Measurements from ENCODE around the gene LMOD2.
"Not testable (repeated sequence)": the region's sequence is repeated elsewhere in the genome, so short reads cannot be mapped to it uniquely, and the experiment has no call there.

LMOD2 gene

DNA sequence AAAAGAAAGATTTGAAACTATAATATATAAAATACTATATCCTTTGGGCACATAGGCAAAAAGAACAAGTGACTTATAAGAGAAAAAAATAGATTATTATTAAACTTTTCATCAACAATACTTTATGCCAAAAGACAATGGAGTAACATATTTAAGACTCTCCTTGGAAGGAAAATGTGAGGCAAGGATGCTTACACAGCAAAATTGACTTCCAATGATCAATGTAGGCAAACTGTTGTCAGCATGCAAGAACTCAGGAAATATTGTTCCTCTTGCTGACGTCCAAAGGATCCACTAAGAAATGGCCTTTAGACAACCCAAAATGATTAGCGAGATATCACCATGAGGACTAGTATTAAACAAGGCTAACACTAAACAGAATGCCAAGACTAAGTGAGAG, 22.9 kb upstream of the LMOD2 start:
- CTCF ChIA-PET, result interaction anchor here (0.6 kb wide), 1 partner anchor 393 kb away, joined by 3 read pairs; no protein-coding TSS in a partner anchor
- no peak overlapping the region for H3K27ac ChIP-seq (ENCODE audit: insufficient read depth in 1 of 2, low read depth in 1 of 2, low read length in 2 of 2, poor library complexity in 1 of 2, severe bottlenecking in 2 of 2)
- no peak for DNase-seq
- no peaks in the 10 kb centered on the region for H3K36me3 ChIP-seq (ENCODE audit: control insufficient read depth in 4 of 4, insufficient read depth in 4 of 4, low read length in 3 of 4)
- H3K4me3 ChIP-seq (ENCODE audit: control insufficient read depth in 1 of 7, extremely low read depth in 1 of 7, insufficient read depth in 4 of 7, low read depth in 2 of 7, low read length in 6 of 7), result no peak overlapping the region
- no peaks in the 10 kb centered on the region for H3K9me3 ChIP-seq (ENCODE audit: control extremely low read depth in 1 of 5, control insufficient read depth in 4 of 5, insufficient read depth in 2 of 5, low read depth in 1 of 5, low read length in 4 of 5)
- no peaks in the 10 kb centered on the region for H3K4me1 ChIP-seq (ENCODE audit: control extremely low read depth in 1 of 4, control insufficient read depth in 4 of 4, insufficient read depth in 4 of 4, low read length in 3 of 4)
- POLR2A ChIA-PET, result no interaction called here
- peaks cover 0 to 5% (median 2%) of the 10 kb centered on the region in 5 experiments for H3K27me3 ChIP-seq (replicated peaks in 2 of 5; ENCODE audit: control insufficient read depth in 4 of 5, insufficient read depth in 5 of 5, low read length in 4 of 5)
- WGBS (ENCODE audit: insufficient coverage), result 88% methylated on average over 1 of the region's 2 CpGs

DNA sequence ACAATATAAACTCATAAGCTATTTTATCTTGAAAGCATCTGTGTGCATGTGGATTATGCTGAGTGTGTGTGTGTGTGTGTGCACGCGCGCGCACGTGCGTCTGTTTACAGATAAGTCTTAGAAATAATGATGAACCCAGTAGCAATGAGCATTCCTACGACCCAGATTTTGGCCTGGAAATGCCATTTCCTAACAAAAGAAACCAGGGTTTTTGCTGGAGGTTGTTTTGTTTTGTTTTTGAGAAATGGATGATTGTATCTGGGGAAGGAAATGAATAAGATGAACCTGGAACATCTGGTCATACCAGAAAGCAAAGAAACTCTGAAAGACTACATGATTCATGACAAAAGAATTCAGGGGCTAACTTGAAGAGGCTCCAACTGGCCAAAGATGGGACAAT, 22.1 kb upstream of the LMOD2 start:
- H3K4me3 ChIP-seq (ENCODE audit: control insufficient read depth in 1 of 7, extremely low read depth in 1 of 7, insufficient read depth in 4 of 7, low read depth in 2 of 7, low read length in 6 of 7), result no peak overlapping the region
- no peaks in the 10 kb centered on the region for H3K4me1 ChIP-seq (ENCODE audit: control extremely low read depth in 1 of 4, control insufficient read depth in 4 of 4, insufficient read depth in 4 of 4, low read length in 3 of 4)
- DNase-seq, result peak in 1 of 3 donors; percentile 3
- no peaks in the 10 kb centered on the region for H3K36me3 ChIP-seq (ENCODE audit: control insufficient read depth in 4 of 4, insufficient read depth in 4 of 4, low read length in 3 of 4)
- H3K9me3 ChIP-seq (ENCODE audit: control extremely low read depth in 1 of 5, control insufficient read depth in 4 of 5, insufficient read depth in 2 of 5, low read depth in 1 of 5, low read length in 4 of 5), result no peaks in the 10 kb centered on the region
- WGBS (ENCODE audit: insufficient coverage), result 96% methylated on average over 6 of the region's 7 CpGs
- ChIA-PET CTCF (interaction anchor here (0.6 kb wide), 1 partner anchor 393 kb away, joined by 3 read pairs; no protein-coding TSS in a partner anchor), POLR2A (no interaction called here)
- no peak overlapping the region for H3K27ac ChIP-seq (ENCODE audit: insufficient read depth in 1 of 2, low read depth in 1 of 2, low read length in 2 of 2, poor library complexity in 1 of 2, severe bottlenecking in 2 of 2)
- H3K27me3 ChIP-seq (replicated peaks in 2 of 5; ENCODE audit: control insufficient read depth in 4 of 5, insufficient read depth in 5 of 5, low read length in 4 of 5), result peaks cover 0 to 5% (median 2%) of the 10 kb centered on the region in 5 experiments

DNA sequence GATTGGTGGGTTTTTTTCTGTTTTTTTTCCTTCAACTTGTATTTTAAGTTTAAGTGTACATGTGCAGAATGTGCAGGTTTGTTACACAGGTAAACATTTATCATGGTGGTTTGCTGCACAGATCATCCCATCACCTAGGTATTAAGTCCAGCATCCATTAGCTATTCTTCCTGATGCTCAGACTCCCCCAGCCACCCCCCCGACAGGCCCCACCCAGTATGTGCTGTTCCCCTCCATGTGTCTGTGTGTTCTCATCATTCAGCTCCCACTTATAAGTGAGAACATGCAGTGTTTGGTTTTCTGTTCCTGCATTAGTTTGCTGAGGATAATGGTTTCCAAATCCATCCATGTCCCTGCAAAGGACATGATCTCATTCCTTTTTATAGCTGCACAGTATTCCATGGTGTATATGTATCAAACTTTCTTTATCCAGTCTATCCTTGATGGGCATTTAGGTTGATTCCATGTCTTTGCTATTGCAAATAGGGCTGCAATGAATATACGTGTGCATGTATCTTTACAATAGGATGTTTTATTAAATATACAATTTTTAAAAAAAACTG, 21.6 kb upstream of the LMOD2 start:
- CTCF ChIA-PET, result interaction anchor here (0.8 to 1.0 kb wide), 2 partner anchors 15 to 20 kb away, joined by 3 read pairs; no protein-coding TSS in a partner anchor

DNA sequence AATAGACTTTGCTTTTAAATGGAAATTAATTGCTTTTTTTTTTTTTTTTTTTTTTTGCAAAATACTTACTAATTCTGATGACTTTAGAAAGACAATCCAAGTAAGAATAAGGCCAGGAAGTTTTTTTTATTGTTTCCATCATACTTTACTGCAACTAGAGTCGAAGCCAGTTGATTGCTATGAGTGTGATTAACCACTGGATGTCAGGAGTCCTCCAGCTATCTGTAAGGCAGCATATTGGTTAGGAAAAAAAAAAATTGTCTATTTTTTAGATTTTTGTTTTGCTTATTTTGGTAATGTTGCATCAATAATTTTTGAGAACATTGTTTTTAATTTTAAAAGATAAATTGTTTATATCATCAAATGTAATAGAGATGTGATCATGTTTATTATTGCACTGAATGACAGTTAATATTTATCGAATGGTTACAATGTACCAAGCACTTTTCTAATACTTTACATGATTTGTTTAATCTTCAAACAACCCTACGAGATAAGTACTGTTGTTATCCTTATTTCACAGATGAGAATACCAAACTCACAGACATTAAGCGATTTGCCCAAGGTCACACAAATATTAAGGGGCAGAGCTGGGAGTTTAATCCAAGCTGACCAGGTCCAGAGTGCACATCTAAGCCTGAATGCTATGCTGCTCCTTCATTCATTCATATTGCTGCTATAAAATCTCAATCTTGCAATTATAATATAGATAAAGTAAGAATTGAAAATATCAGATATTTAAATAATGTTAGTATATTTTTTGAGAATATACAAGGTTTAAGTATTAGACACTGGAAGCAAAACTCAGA, 19.9 kb upstream of the LMOD2 start:
- DNase-seq, result peak; percentile 15 to 50 (median 48)
- no peaks in the 10 kb centered on the region for H3K36me3 ChIP-seq (ENCODE audit: control insufficient read depth in 4 of 4, insufficient read depth in 4 of 4, low read length in 3 of 4)
- 69% methylated on average over 3 of the region's 4 CpGs for whole genome bisulfite sequencing (ENCODE audit: insufficient coverage)
- peaks cover 0 to 6% (median 2%) of the 10 kb centered on the region in 5 experiments for H3K27me3 ChIP-seq (replicated peaks in 2 of 5; ENCODE audit: control insufficient read depth in 4 of 5, insufficient read depth in 5 of 5, low read length in 4 of 5)
- no peak overlapping the region for H3K27ac ChIP-seq (ENCODE audit: insufficient read depth in 1 of 2, low read depth in 1 of 2, low read length in 2 of 2, poor library complexity in 1 of 2, severe bottlenecking in 2 of 2)
- H3K4me1 ChIP-seq (ENCODE audit: control extremely low read depth in 1 of 4, control insufficient read depth in 4 of 4, insufficient read depth in 4 of 4, low read length in 3 of 4), result no peaks in the 10 kb centered on the region
- CTCF ChIA-PET, result interaction anchor here (0.6 to 1.8 kb wide), 8 partner anchors 13 to 235 kb away, joined by 3 to 7 read pairs (median 4); no protein-coding TSS in a partner anchor
- H3K9me3 ChIP-seq (ENCODE audit: control extremely low read depth in 1 of 5, control insufficient read depth in 4 of 5, insufficient read depth in 2 of 5, low read depth in 1 of 5, low read length in 4 of 5), result no peaks in the 10 kb centered on the region
- H3K4me3 ChIP-seq (ENCODE audit: control insufficient read depth in 1 of 7, extremely low read depth in 1 of 7, insufficient read depth in 4 of 7, low read depth in 2 of 7, low read length in 6 of 7), result no peak overlapping the region
- POLR2A ChIA-PET, result no interaction called here

More for the DNA sequence above, 21.6 kb upstream of the LMOD2 start:
- H3K4me1 ChIP-seq (ENCODE audit: control extremely low read depth in 1 of 4, control insufficient read depth in 4 of 4, insufficient read depth in 4 of 4, low read length in 3 of 4); H3K4me3 ChIP-seq (ENCODE audit: control insufficient read depth in 1 of 7, extremely low read depth in 1 of 7, insufficient read depth in 4 of 7, low read depth in 2 of 7, low read length in 6 of 7); H3K27ac ChIP-seq (ENCODE audit: insufficient read depth in 1 of 2, low read depth in 1 of 2, low read length in 2 of 2, poor library complexity in 1 of 2, severe bottlenecking in 2 of 2); POLR2A ChIA-PET; DNase-seq; H3K36me3 ChIP-seq (ENCODE audit: control insufficient read depth in 4 of 4, insufficient read depth in 4 of 4, low read length in 3 of 4); H3K9me3 ChIP-seq (ENCODE audit: control extremely low read depth in 1 of 5, control insufficient read depth in 4 of 5, insufficient read depth in 2 of 5, low read depth in 1 of 5, low read length in 4 of 5); H3K27me3 ChIP-seq (replicated peaks in 2 of 5; ENCODE audit: control insufficient read depth in 4 of 5, insufficient read depth in 5 of 5, low read length in 4 of 5): not testable (repeated sequence)
- WGBS (ENCODE audit: insufficient coverage), result 100% methylated on average over 1 of the region's 2 CpGs

DNA sequence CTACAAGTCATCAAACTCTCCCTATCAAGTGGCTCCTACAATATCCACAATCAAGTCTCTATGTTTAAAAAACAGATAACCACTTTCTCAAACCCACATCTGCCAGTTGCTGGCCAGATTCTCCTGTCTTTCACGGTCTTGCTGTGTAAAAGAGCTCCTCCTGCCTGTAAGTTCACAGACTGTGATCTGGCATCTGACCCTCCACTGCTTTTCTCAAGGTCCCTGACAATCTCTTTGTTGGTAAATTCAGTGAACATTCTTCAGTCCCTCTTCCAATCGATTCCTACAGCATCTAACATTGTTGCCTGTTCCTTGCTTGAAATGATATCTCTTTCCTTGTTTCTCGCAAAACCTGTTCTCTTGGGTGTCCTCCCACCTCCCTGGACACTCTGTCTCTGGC, 18.5 kb upstream of the LMOD2 start:
- no peak overlapping the region for H3K27ac ChIP-seq (ENCODE audit: insufficient read depth in 1 of 2, low read depth in 1 of 2, low read length in 2 of 2, poor library complexity in 1 of 2, severe bottlenecking in 2 of 2)
- 76% methylated on average over 3 of the region's 3 CpGs for WGBS (ENCODE audit: insufficient coverage)
- H3K36me3 ChIP-seq (ENCODE audit: control insufficient read depth in 4 of 4, insufficient read depth in 4 of 4, low read length in 3 of 4), result no peaks in the 10 kb centered on the region
- no peak overlapping the region for H3K4me3 ChIP-seq (ENCODE audit: control insufficient read depth in 1 of 7, extremely low read depth in 1 of 7, insufficient read depth in 4 of 7, low read depth in 2 of 7, low read length in 6 of 7)
- POLR2A ChIA-PET, result no interaction called here
- no peak for DNase-seq
- peaks cover 0 to 6% (median 2%) of the 10 kb centered on the region in 5 experiments for H3K27me3 ChIP-seq (replicated peaks in 2 of 5; ENCODE audit: control insufficient read depth in 4 of 5, insufficient read depth in 5 of 5, low read length in 4 of 5)
- no peaks in the 10 kb centered on the region for H3K4me1 ChIP-seq (ENCODE audit: control extremely low read depth in 1 of 4, control insufficient read depth in 4 of 4, insufficient read depth in 4 of 4, low read length in 3 of 4)
- no peaks in the 10 kb centered on the region for H3K9me3 ChIP-seq (ENCODE audit: control extremely low read depth in 1 of 5, control insufficient read depth in 4 of 5, insufficient read depth in 2 of 5, low read depth in 1 of 5, low read length in 4 of 5)
- CTCF ChIA-PET, result interaction anchor here (0.9 to 1.8 kb wide), 3 partner anchors 40 to 234 kb away, joined by 3 to 6 read pairs (median 4); no protein-coding TSS in a partner anchor

DNA sequence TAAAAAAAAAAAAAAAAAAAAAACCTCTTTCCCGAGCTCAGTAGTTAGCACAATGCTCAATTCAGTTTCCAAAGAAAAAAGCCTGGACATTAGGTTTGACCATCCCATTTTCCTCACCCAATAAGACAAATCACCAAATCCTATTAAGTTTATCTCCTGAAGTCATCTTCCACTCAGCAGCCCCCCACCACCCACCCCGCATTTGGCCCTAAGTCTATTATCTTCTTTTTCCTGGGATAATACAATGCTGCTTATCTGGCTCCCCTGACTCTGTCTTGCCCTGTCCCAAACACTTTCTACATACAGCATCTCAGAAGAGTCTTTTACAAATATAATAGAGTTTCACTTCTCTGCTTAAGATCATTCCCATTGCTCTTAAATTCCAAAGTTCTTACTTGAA, 17.8 kb upstream of the LMOD2 start:
- CTCF ChIA-PET, result no interaction called here
- H3K27ac ChIP-seq (ENCODE audit: insufficient read depth in 1 of 2, low read depth in 1 of 2, low read length in 2 of 2, poor library complexity in 1 of 2, severe bottlenecking in 2 of 2), result no peak overlapping the region
- H3K9me3 ChIP-seq (ENCODE audit: control extremely low read depth in 1 of 5, control insufficient read depth in 4 of 5, insufficient read depth in 2 of 5, low read depth in 1 of 5, low read length in 4 of 5), result no peaks in the 10 kb centered on the region
- peaks cover 0 to 6% (median 2%) of the 10 kb centered on the region in 5 experiments for H3K27me3 ChIP-seq (replicated peaks in 2 of 5; ENCODE audit: control insufficient read depth in 4 of 5, insufficient read depth in 5 of 5, low read length in 4 of 5)
- no peak overlapping the region for H3K4me3 ChIP-seq (ENCODE audit: control insufficient read depth in 1 of 7, extremely low read depth in 1 of 7, insufficient read depth in 4 of 7, low read depth in 2 of 7, low read length in 6 of 7)
- 100% methylated on average over 1 of the region's 2 CpGs for WGBS (ENCODE audit: insufficient coverage)
- H3K36me3 ChIP-seq (ENCODE audit: control insufficient read depth in 4 of 4, insufficient read depth in 4 of 4, low read length in 3 of 4), result no peaks in the 10 kb centered on the region
- DNase-seq, result no peak
- H3K4me1 ChIP-seq (ENCODE audit: control extremely low read depth in 1 of 4, control insufficient read depth in 4 of 4, insufficient read depth in 4 of 4, low read length in 3 of 4), result no peaks in the 10 kb centered on the region
- POLR2A ChIA-PET, result no interaction called here

DNA sequence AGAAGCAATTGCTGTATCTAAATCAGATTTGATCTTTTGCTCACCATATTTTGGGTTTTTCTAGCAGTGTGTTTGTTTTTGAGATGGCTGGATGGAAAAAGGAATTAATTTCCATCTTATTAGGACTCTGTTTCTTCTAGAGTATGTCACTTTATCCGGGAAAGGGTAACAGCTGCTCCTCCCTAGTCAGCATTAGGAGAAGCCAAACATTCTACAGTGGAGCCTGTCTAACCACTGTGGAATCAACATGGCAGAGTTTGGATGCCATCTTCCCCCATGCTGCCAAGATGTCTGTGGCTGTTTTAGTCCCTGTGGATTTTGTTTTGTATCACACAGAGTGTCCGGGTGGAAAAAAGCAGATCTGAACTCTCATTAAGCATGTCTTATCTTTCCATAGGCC, 16.0 kb upstream of the LMOD2 start:
- Histone ChIP-seq H3K9me3 (ENCODE audit: control extremely low read depth in 1 of 5, control insufficient read depth in 4 of 5, insufficient read depth in 2 of 5, low read depth in 1 of 5, low read length in 4 of 5) (no peaks in the 10 kb centered on the region), H3K4me3 (ENCODE audit: control insufficient read depth in 1 of 7, extremely low read depth in 1 of 7, insufficient read depth in 4 of 7, low read depth in 2 of 7, low read length in 6 of 7) (no peak overlapping the region), H3K27ac (ENCODE audit: insufficient read depth in 1 of 2, low read depth in 1 of 2, low read length in 2 of 2, poor library complexity in 1 of 2, severe bottlenecking in 2 of 2) (no peak overlapping the region), H3K4me1 (ENCODE audit: control extremely low read depth in 1 of 4, control insufficient read depth in 4 of 4, insufficient read depth in 4 of 4, low read length in 3 of 4) (no peaks in the 10 kb centered on the region), H3K36me3 (ENCODE audit: control insufficient read depth in 4 of 4, insufficient read depth in 4 of 4, low read length in 3 of 4) (no peaks in the 10 kb centered on the region), H3K27me3 (replicated peaks in 2 of 5; ENCODE audit: control insufficient read depth in 4 of 5, insufficient read depth in 5 of 5, low read length in 4 of 5) (peaks cover 0 to 12% (median 4%) of the 10 kb centered on the region in 5 experiments)
- ChIA-PET CTCF (no interaction called here), POLR2A (no interaction called here)
- WGBS (ENCODE audit: insufficient coverage), result 100% methylated on average over 1 of the region's 2 CpGs
- no peak for DNase-seq
